Measurements from ENCODE around the gene MCOLN1. TPM values are rescaled to one million over a fixed set of nuclear protein-coding genes. Genes with fewer than 3 reads are reported as not detected.

The MCOLN1 gene
- total and polyA plus RNA-seq, 2 donors (not counting 3 experiments of a cell fraction or from before 2014, with no cell fraction given), result 23.0 to 60.9 TPM

DNA sequence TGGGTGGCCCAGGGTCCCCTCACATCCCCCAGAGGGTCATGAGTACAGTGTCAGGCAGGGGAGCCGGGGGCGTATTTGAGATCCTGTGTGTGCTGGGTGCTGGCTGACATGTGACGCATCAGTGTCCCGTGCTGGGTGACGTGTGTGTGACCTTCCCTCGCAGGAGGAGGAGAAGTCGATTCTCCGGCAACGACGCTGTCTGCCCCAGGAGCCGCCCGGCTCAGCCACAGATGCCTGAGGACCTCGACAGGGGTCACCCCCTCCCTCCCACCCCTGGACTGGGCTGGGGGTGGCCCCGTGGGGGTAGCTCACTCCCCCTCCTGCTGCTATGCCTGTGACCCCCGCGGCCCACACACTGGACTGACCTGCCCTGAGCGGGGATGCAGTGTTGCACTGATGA is 38.9 kb downstream of the MCOLN1 start:
- H3K4me1 ChIP-seq (ENCODE audit: control insufficient read depth, extremely low read depth, insufficient read depth, low read length), result no peaks in the 10 kb centered on the region
- H3K9me1 ChIP-seq (replicated peaks; ENCODE audit: control insufficient read depth, extremely low read depth, insufficient read depth, low read length), result no peaks in the 10 kb centered on the region
- no peak for DNase-seq (ENCODE audit: low read depth, low spot score)
- POLR2A ChIA-PET, result no interaction called here
- TF ChIP-seq CTCF (IDR thresholded peaks at IDR 0.05; ENCODE audit: extremely low read depth in 1 of 2, insufficient read depth in 1 of 2, low read depth in 1 of 2, low read length in 2 of 2) (no peak), MYC (IDR thresholded peaks at IDR 0.05; ENCODE audit: low read depth, low read length) (no peak), FOS (IDR thresholded peaks at IDR 0.05; ENCODE audit: borderline replicate concordance, insufficient read depth, low read length) (no peak), JUN (IDR thresholded peaks at IDR 0.05; ENCODE audit: borderline replicate concordance, insufficient read depth, insufficient read length, low read depth) (no peak)
- H3K9me3 ChIP-seq (replicated peaks; ENCODE audit: control insufficient read depth, insufficient read depth, low read length), result no peaks in the 10 kb centered on the region
- intact Hi-C loops (cut with micrococcal nuclease), result loop anchor here (10.0 kb wide), 1 partner anchor 457 kb away; no protein-coding TSS in a partner anchor
- H3K9ac ChIP-seq (replicated peaks; ENCODE audit: extremely low read depth, insufficient read depth, low read length), result no peak overlapping the region
- no peaks in the 10 kb centered on the region for H4K20me1 ChIP-seq (replicated peaks; ENCODE audit: control insufficient read depth, extremely low read depth, insufficient read depth, low read length)
- no peak overlapping the region for H3K4me2 ChIP-seq (ENCODE audit: insufficient read depth, low read length)
- H3K79me2 ChIP-seq (ENCODE audit: control insufficient read depth, insufficient read depth, low read length), result no peaks in the 10 kb centered on the region
- peaks cover 3 to 32% of the 10 kb centered on the region in 2 experiments for H3K36me3 ChIP-seq (ENCODE audit: control insufficient read depth in 2 of 2, extremely low read depth in 1 of 2, insufficient read depth in 2 of 2, low read length in 2 of 2)
- CTCF ChIA-PET, result no interaction called here
- dilution Hi-C loops (cut with MboI; ENCODE audit: extremely low pct_ligation_motif_present, low sequenced_read_pairs), result no loop called here
- no peak overlapping the region for H2AFZ ChIP-seq (ENCODE audit: low read depth, low read length)
- no peak for FAIRE-seq
- no TSS peak for BruUV-seq (replicated peaks)
- H3K27ac ChIP-seq (ENCODE audit: insufficient read depth, low read depth, low read length), result no peak overlapping the region
- no peaks in the 10 kb centered on the region for H3K27me3 ChIP-seq (ENCODE audit: control insufficient read depth in 2 of 2, insufficient read depth in 2 of 2, low read length in 2 of 2)
- H3K4me3 ChIP-seq (replicated peaks in 1 of 3; ENCODE audit: insufficient read depth in 1 of 3, low read depth in 1 of 3, low read length in 3 of 3), result no peak overlapping the region

- Histone ChIP-seq H3K9me1 (replicated peaks; ENCODE audit: control insufficient read depth, extremely low read depth, insufficient read depth, low read length) (no peaks in the 10 kb centered on the region), H3K4me3 (replicated peaks in 1 of 3; ENCODE audit: insufficient read depth in 1 of 3, low read depth in 1 of 3, low read length in 3 of 3) (no peak overlapping the region), H2AFZ (ENCODE audit: low read depth, low read length) (no peak overlapping the region), H3K4me2 (ENCODE audit: insufficient read depth, low read length) (no peak overlapping the region), H3K4me1 (ENCODE audit: control insufficient read depth, extremely low read depth, insufficient read depth, low read length) (no peaks in the 10 kb centered on the region), H3K36me3 (ENCODE audit: control insufficient read depth in 2 of 2, extremely low read depth in 1 of 2, insufficient read depth in 2 of 2, low read length in 2 of 2) (peaks cover 0 to 21% of the 10 kb centered on the region in 2 experiments), H3K79me2 (ENCODE audit: control insufficient read depth, insufficient read depth, low read length) (no peaks in the 10 kb centered on the region), H3K27ac (ENCODE audit: insufficient read depth, low read depth, low read length) (no peak overlapping the region), H3K27me3 (ENCODE audit: control insufficient read depth in 2 of 2, insufficient read depth in 2 of 2, low read length in 2 of 2) (no peaks in the 10 kb centered on the region), H4K20me1 (replicated peaks; ENCODE audit: control insufficient read depth, extremely low read depth, insufficient read depth, low read length) (no peaks in the 10 kb centered on the region), H3K9ac (replicated peaks; ENCODE audit: extremely low read depth, insufficient read depth, low read length) (no peak overlapping the region), H3K9me3 (replicated peaks; ENCODE audit: control insufficient read depth, insufficient read depth, low read length) (no peaks in the 10 kb centered on the region)
- DNase-seq (ENCODE audit: low read depth, low spot score) (no peak), FAIRE-seq (no peak)
- TF ChIP-seq, protein P1, sequence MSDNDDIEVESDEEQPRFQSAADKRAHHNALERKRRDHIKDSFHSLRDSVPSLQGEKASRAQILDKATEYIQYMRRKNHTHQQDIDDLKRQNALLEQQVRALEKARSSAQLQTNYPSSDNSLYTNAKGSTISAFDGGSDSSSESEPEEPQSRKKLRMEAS (IDR thresholded peaks at IDR 0.05; ENCODE audit: insufficient read depth, insufficient read length), result no peak
- TF ChIP-seq FOS (IDR thresholded peaks at IDR 0.05; ENCODE audit: borderline replicate concordance, insufficient read depth, low read length) (no peak), MYC (IDR thresholded peaks at IDR 0.05; ENCODE audit: low read depth, low read length) (no peak), EZH2 (IDR thresholded peaks at IDR 0.05; ENCODE audit: borderline replicate concordance, low read depth, low read length, severe bottlenecking) (no peak), JUN (IDR thresholded peaks at IDR 0.05; ENCODE audit: borderline replicate concordance, insufficient read depth, insufficient read length, low read depth) (no peak), POLR2A (IDR thresholded peaks at IDR 0.05; ENCODE audit: low read depth, low read length) (no peak)
- dilution Hi-C loops (cut with MboI; ENCODE audit: extremely low pct_ligation_motif_present, low sequenced_read_pairs), result no loop called here
- ChIA-PET CTCF (interaction anchor here (6.9 kb wide), 1 partner anchor 118 kb away, joined by 137 read pairs; the partner anchor contains the start of gene TRAPPC5), POLR2A (no interaction called here)
- intact Hi-C loops (cut with micrococcal nuclease), result loop anchor here (10.0 kb wide), 1 partner anchor 458 kb away; no protein-coding TSS in a partner anchor
- no TSS peak for BruUV-seq (replicated peaks)
Measured at GRCh38 chr19:7562646-7563393, 40.4 kb downstream of the MCOLN1 start.
